HepG2 (cell line): ENCODE results near the gene SLC7A6OS. TPM values are rescaled to one million over a fixed set of nuclear protein-coding genes. Genes with fewer than 3 reads are reported as not detected.

Experiments used
- ARID5B ChIP-seq: IDR thresholded peaks from 2 replicates; pipeline ENCODE4 v1.4.0; 2020; ENCODE audit warnings: mild to moderate bottlenecking, missing genetic modification reagents
- E2F1 ChIP-seq: sonication (generic); formaldehyde crosslinking; IDR thresholded peaks from 2 replicates; pipeline ENCODE4 v1.5.0; 2020; ENCODE audit warnings: missing genetic modification reagents
- GATAD1 ChIP-seq: IDR thresholded peaks from 2 replicates; pipeline ENCODE4 v1.6.1; 2016; ENCODE audit warnings: missing genetic modification reagents, missing compliant biosample characterization
- GTF2F1 ChIP-seq: fragments of 150-350 bp; IDR thresholded peaks from 2 replicates; pipeline ENCODE4 v1.6.1; 2014; ENCODE audit warnings: low read length
- KDM1A ChIP-seq: IDR thresholded peaks from 2 replicates; pipeline ENCODE4 v1.6.1; 2016; ENCODE audit warnings: missing compliant biosample characterization
- LRRFIP1 ChIP-seq: sonication (generic); formaldehyde crosslinking; conservative IDR thresholded peaks from 2 replicates; pipeline ENCODE4 v1.4.0; 2020; ENCODE audit warnings: missing genetic modification reagents
- MAFK ChIP-seq, 2 experiments: IDR thresholded peaks in 1 of 2; conservative IDR thresholded peaks in 1 of 2; 2 replicates each; pipeline ENCODE4 v1.6.1; 2011; ENCODE audit warnings: improper control_type of control experiment in 2 of 2, low read length in 2 of 2
- ONECUT2 ChIP-seq: sonication (generic); formaldehyde crosslinking; IDR thresholded peaks from 2 replicates; pipeline ENCODE4 v1.4.0; 2020; ENCODE audit warnings: missing genetic modification reagents
- PAX8 ChIP-seq: sonication (generic); formaldehyde crosslinking; IDR thresholded peaks from 2 replicates; pipeline ENCODE4 v1.8.0; 2022; ENCODE audit warnings: mild to moderate bottlenecking, missing genetic modification reagents, borderline replicate concordance
- REPIN1 ChIP-seq: sonication (generic); formaldehyde crosslinking; IDR thresholded peaks from 2 replicates; pipeline ENCODE4 v1.8.0; 2022; ENCODE audit warnings: missing genetic modification reagents, low read depth, mild to moderate bottlenecking, borderline replicate concordance
- THAP11 ChIP-seq: IDR thresholded peaks from 2 replicates; pipeline ENCODE4 v1.6.1; 2016; ENCODE audit warnings: missing biosample characterization, missing genetic modification reagents
- ZNF18 ChIP-seq: sonication (generic); formaldehyde crosslinking; IDR thresholded peaks from 2 replicates; pipeline ENCODE4 v1.8.0; 2022; ENCODE audit warnings: mild to moderate bottlenecking, missing genetic modification reagents; ENCODE audit not compliant: insufficient replicate concordance
- ZNF569 ChIP-seq: sonication (generic); formaldehyde crosslinking; IDR thresholded peaks from 2 replicates; pipeline ENCODE4 v1.5.0; 2020; ENCODE audit warnings: mild to moderate bottlenecking, missing genetic modification reagents, moderate library complexity, borderline replicate concordance
- polyA plus RNA-seq, 8 experiments: library from polyadenylated mRNA; depleted of rRNA in 3 of 8; stranded (reverse) in 7 of 8; unstranded in 1 of 8; fragments of >200 nt; fragmentation: Illumina TruSeq in 4 of 8; extraction: Trizol in 4 of 8; gene quantifications; 2 replicates each; pipeline versions ENCODE4 v1.2.1 to v1.2.3, GENCODE V29; 2011 to 2016; ENCODE audit warnings: low read depth in 4 of 8, missing spikeins in 1 of 8, mixed read lengths in 1 of 8; ENCODE audit not compliant: insufficient read depth in 1 of 8
- total RNA-seq, 5 experiments: library from RNA; depleted of rRNA; stranded (reverse); fragments of >200 nt; fragmentation: Illumina TruSeq; extraction: Trizol; gene quantifications; 2 replicates each; pipeline ENCODE4 v1.2.3, GENCODE V29; 2016; ENCODE audit warnings: low read depth in 1 of 5
- TF ChIP-seq, protein P1 (sequence below): IDR thresholded peaks from 2 replicates; pipeline ENCODE4 v1.6.1; 2016; ENCODE audit warnings: missing compliant biosample characterization, missing genetic modification reagents, borderline replicate concordance
- TF ChIP-seq, protein P2 (sequence below): sonication (generic); formaldehyde crosslinking; conservative IDR thresholded peaks from 2 replicates; pipeline ENCODE4 v1.4.0; 2020; ENCODE audit warnings: missing genetic modification reagents
- TF ChIP-seq, protein P3 (sequence below): sonication (generic); formaldehyde crosslinking; IDR thresholded peaks from 2 replicates; pipeline ENCODE4 v1.5.1; 2020; ENCODE audit warnings: missing genetic modification reagents, mild to moderate bottlenecking, borderline replicate concordance

SLC7A6OS gene
- total and polyA plus RNA-seq, 2 of the 13 experiments (the other 11 are each of a cell fraction or from before 2014, with no cell fraction given) = 11.2 to 21.5 TPM

DNA sequence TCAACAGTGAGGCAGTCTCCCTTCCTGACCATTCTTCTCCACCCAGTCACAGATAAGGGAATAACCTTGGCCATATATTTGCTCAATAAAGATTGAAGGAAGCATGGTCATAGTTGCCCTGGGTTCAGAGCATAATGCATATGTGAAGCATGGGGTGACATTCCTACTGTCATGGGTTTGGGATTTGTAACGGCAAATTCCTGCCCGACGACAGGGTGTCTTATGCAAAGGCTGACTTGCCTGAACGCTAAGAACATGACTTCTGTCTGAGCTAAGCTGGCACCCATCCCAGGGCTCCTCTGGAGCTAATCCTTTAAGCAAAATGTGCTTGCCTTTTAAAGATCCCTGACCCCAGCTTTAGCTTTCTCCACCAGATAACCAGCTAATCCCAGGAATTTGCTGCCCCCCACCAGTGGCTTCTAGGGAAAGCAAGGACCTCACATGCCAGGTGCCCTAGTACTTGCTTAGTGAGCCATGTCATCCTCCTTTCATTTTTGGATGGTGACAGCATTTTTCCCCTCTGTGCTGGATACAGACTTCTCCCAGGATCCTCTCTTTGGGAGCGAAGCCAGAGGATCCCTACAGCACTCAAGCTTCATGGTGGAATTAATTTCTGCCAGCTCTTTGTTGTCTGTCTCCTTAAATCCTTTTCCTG is 11.7 kb downstream of the SLC7A6OS start (continued):
- TF ChIP-seq, protein P1, sequence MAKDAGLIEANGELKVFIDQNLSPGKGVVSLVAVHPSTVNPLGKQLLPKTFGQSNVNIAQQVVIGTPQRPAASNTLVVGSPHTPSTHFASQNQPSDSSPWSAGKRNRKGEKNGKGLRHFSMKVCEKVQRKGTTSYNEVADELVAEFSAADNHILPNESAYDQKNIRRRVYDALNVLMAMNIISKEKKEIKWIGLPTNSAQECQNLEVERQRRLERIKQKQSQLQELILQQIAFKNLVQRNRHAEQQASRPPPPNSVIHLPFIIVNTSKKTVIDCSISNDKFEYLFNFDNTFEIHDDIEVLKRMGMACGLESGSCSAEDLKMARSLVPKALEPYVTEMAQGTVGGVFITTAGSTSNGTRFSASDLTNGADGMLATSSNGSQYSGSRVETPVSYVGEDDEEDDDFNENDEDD (CRISPR knock-in tag) = no peak
- TF ChIP-seq ZNF18 (CRISPR knock-in tag) (no peak), GTF2F1 (no peak), ZNF569 (CRISPR knock-in tag) (no peak), PAX8 (CRISPR knock-in tag) (no peak), ARID5B (CRISPR knock-in tag) (0 out of 2 replicates have a peak, but pooled peaks have one; percentile 17), MAFK (conservative IDR thresholded peaks at IDR 0.05 in 1 of 2, IDR thresholded peaks at IDR 0.05 in 1 of 2; ENCODE audit: low read length in 2 of 2) (no peak), ONECUT2 (no peak), KDM1A (no peak), GATAD1 (no peak), THAP11 (CRISPR knock-in tag) (no peak), E2F1 (no peak), REPIN1 (CRISPR knock-in tag) (no peak), LRRFIP1 (CRISPR knock-in tag) (no peak)
- TF ChIP-seq, protein P2, sequence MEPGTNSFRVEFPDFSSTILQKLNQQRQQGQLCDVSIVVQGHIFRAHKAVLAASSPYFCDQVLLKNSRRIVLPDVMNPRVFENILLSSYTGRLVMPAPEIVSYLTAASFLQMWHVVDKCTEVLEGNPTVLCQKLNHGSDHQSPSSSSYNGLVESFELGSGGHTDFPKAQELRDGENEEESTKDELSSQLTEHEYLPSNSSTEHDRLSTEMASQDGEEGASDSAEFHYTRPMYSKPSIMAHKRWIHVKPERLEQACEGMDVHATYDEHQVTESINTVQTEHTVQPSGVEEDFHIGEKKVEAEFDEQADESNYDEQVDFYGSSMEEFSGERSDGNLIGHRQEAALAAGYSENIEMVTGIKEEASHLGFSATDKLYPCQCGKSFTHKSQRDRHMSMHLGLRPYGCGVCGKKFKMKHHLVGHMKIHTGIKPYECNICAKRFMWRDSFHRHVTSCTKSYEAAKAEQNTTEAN (CRISPR knock-in tag) = no peak
- TF ChIP-seq, protein P3, sequence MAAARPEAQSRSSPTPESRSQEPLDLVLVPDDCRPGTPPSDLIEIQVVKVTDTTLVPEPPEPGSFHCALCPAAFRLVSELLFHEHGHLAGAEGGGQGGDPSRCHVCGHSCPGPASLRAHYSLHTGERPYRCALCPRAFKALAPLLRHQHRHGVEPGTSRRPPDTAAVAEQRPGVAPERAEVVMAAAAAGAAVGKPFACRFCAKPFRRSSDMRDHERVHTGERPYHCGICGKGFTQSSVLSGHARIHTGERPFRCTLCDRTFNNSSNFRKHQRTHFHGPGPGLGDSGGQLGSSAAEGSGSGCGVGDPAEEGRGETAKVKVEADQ = no peak
